ENCODE results near the gene IL22RA1. TPM values are rescaled to one million over a fixed set of nuclear protein-coding genes. Genes with fewer than 3 reads are reported as not detected.

IL22RA1 gene
- total and polyA plus RNA-seq, 10 of the 15 experiments (the other 5 are each of a cell fraction or from before 2014, with no cell fraction given), result not detected

DNA sequence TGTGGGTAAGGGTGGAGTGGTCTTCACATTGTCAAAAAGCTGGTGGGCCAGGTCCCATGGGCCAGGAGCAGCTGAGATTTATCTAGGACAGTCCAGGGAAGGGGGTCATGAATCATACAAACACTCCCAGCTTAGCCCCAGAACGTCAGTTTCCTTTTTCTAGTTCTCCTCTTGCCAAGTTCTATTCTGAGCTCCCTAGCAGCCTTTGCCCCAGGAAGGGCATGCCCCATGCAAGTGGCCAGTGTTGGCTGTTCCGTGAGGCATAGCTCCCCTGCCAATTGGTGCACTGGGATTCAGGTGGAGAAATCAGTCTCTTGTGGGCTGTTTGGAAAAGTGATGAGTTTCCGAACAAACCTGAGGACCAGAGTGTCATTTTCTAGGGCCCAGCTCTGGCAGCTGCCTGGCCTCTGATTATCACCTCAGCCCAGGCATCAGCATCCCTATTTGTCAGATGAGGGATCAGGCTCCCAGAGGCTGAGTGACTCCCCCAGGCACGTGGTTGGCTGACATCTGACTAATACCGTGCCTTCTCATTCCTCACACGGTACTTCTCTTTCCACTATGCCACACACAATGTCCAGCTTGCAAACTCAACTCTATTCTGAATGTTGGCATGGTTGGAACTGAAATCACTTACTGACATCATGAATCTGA is 16.8 kb downstream of the IL22RA1 start (continued):
- TF ChIP-seq, protein P1, sequence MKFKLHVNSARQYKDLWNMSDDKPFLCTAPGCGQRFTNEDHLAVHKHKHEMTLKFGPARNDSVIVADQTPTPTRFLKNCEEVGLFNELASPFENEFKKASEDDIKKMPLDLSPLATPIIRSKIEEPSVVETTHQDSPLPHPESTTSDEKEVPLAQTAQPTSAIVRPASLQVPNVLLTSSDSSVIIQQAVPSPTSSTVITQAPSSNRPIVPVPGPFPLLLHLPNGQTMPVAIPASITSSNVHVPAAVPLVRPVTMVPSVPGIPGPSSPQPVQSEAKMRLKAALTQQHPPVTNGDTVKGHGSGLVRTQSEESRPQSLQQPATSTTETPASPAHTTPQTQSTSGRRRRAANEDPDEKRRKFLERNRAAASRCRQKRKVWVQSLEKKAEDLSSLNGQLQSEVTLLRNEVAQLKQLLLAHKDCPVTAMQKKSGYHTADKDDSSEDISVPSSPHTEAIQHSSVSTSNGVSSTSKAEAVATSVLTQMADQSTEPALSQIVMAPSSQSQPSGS (IDR thresholded peaks at IDR 0.05; ENCODE audit: low read length), result no peak
- no peak for TF ChIP-seq ATF7 (IDR thresholded peaks at IDR 0.05; ENCODE audit: low read depth)
- TF ChIP-seq MTA2 (IDR thresholded peaks at IDR 0.05; ENCODE audit: low read depth), result no peak
- TF ChIP-seq PAX8 (IDR thresholded peaks at IDR 0.05), result no peak
- no peak for TF ChIP-seq SMC3 (IDR thresholded peaks at IDR 0.05; ENCODE audit: borderline replicate concordance, low read length)
- TF ChIP-seq, protein P2, sequence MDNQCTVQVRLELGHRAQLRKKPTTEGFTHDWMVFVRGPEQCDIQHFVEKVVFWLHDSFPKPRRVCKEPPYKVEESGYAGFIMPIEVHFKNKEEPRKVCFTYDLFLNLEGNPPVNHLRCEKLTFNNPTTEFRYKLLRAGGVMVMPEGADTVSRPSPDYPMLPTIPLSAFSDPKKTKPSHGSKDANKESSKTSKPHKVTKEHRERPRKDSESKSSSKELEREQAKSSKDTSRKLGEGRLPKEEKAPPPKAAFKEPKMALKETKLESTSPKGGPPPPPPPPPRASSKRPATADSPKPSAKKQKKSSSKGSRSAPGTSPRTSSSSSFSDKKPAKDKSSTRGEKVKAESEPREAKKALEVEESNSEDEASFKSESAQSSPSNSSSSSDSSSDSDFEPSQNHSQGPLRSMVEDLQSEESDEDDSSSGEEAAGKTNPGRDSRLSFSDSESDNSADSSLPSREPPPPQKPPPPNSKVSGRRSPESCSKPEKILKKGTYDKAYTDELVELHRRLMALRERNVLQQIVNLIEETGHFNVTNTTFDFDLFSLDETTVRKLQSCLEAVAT (IDR thresholded peaks at IDR 0.05), result no peak
- TF ChIP-seq MYC (IDR thresholded peaks at IDR 0.05; ENCODE audit: insufficient read depth, insufficient read length, insufficient replicate concordance, low read length, severe bottlenecking), result no peak
- TF ChIP-seq BMI1 (IDR thresholded peaks at IDR 0.05; ENCODE audit: borderline replicate concordance), result no peak
- TF ChIP-seq TCF7 (IDR thresholded peaks at IDR 0.05; ENCODE audit: borderline replicate concordance), result no peak
- TF ChIP-seq IKZF1 (conservative IDR thresholded peaks at IDR 0.05), result no peak
- TF ChIP-seq, protein P3, sequence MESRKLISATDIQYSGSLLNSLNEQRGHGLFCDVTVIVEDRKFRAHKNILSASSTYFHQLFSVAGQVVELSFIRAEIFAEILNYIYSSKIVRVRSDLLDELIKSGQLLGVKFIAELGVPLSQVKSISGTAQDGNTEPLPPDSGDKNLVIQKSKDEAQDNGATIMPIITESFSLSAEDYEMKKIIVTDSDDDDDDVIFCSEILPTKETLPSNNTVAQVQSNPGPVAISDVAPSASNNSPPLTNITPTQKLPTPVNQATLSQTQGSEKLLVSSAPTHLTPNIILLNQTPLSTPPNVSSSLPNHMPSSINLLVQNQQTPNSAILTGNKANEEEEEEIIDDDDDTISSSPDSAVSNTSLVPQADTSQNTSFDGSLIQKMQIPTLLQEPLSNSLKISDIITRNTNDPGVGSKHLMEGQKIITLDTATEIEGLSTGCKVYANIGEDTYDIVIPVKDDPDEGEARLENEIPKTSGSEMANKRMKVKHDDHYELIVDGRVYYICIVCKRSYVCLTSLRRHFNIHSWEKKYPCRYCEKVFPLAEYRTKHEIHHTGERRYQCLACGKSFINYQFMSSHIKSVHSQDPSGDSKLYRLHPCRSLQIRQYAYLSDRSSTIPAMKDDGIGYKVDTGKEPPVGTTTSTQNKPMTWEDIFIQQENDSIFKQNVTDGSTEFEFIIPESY (IDR thresholded peaks at IDR 0.05), result no peak
- TF ChIP-seq, protein P4, sequence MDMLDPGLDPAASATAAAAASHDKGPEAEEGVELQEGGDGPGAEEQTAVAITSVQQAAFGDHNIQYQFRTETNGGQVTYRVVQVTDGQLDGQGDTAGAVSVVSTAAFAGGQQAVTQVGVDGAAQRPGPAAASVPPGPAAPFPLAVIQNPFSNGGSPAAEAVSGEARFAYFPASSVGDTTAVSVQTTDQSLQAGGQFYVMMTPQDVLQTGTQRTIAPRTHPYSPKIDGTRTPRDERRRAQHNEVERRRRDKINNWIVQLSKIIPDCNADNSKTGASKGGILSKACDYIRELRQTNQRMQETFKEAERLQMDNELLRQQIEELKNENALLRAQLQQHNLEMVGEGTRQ (IDR thresholded peaks at IDR 0.05; ENCODE audit: borderline replicate concordance, low read depth, low read length), result no peak
- no peak for TF ChIP-seq JUNB (IDR thresholded peaks at IDR 0.05)
- no peak for TF ChIP-seq RELA (IDR thresholded peaks at IDR 0.05; ENCODE audit: borderline replicate concordance, partially characterized antibody)
